ENCODE data around the gene MAMDC4. TPM values are rescaled to one million over a fixed set of nuclear protein-coding genes. Genes with fewer than 3 reads are reported as not detected.
"Not testable (repeated sequence)": the region's sequence is repeated elsewhere in the genome, so short reads cannot be mapped to it uniquely, and the experiment has no call there.

The MAMDC4 gene
- total RNA-seq, 2 donors from 2014 or later = 11.0 to 61.7 TPM

DNA sequence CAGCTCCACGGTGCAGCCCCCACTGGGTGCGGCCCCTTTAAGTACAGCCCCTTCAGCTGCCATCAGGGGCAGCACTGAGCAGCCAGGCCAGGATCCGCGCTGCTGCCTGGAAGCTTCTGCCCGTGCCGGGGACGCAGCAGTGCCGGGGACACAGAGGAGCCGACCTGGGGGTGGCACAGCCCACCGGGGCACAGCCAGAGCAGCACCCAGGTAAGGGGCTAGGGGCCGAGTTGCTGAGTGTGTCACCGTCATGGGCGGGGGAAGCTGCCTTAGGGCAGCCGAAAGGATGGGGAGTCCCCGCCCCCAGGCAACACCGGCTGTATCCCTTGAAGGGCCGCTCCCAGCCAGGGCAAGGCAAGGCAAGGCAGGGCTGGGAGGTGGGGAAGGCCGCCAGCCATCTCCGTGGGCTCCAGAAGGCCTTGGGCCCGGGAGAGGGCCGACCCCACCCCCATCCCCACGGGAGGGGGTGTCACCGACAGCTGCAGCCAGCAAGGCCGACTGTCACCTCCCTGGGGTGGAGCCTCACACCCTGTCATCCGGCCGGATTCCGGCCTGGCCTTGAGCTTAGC, 9.7 kb upstream of the MAMDC4 start, which contains the start of gene AJM1:
TSS of gene AJM1 (plus strand) at position 99 of the 569 bp plus-strand sequence. CDS start 1,937 bp downstream, outside the sequence.
- intact Hi-C loops (cut with DNase I) = loop anchor here (10.0 kb wide), 1 partner anchor 48 kb away; the partner anchor contains the start of genes CCDC183 and TMEM141
- not testable (repeated sequence) for H3K9me3 ChIP-seq, H3K36me3 ChIP-seq
- Histone ChIP-seq H3K4me1 (peaks cover 36% of the 10 kb centered on the region), H3K4me3 (peak within 1 kb of the TSS; percentile 43), H3K27ac (peak within 1 kb of the TSS; percentile 84), H3K27me3 (peaks cover 19% of the 10 kb centered on the region), H3K9ac (ENCODE audit: low read depth in 2 of 2, low read length in 2 of 2) (peak within 1 kb of the TSS; percentile 1 to 44)
- TF ChIP-seq CTCF (IDR thresholded peaks at IDR 0.05) = peak; percentile 80
- peak; percentile 77 for DNase-seq

- not testable (repeated sequence) for DNase-seq, H3K36me3 ChIP-seq, H3K27ac ChIP-seq, H3K9me3 ChIP-seq
- H3K27me3 ChIP-seq = peaks cover 19% of the 10 kb centered on the region
- H3K4me3 ChIP-seq = peak overlapping the region; percentile 43
- H3K4me1 ChIP-seq = peaks cover 36% of the 10 kb centered on the region
- H3K9ac ChIP-seq (ENCODE audit: low read depth in 2 of 2, low read length in 2 of 2) = peak overlapping the region in 1 of 2 donors; percentile 24
- intact Hi-C loops (cut with DNase I) = loop anchor here (10.0 kb wide), 1 partner anchor 48 kb away; the partner anchor contains the start of genes CCDC183 and TMEM141
Measured at GRCh38 chr9:136843159-136843800, 8.9 kb upstream of the MAMDC4 start.

- TF ChIP-seq CTCF (IDR thresholded peaks at IDR 0.05) = peak; percentile 67
- not testable (repeated sequence) for H3K9ac ChIP-seq (ENCODE audit: low read depth in 2 of 2, low read length in 2 of 2); H3K27ac ChIP-seq; H3K9me3 ChIP-seq; H3K36me3 ChIP-seq
- Histone ChIP-seq H3K4me3 (peak overlapping the region; percentile 15), H3K27me3 (peaks cover 19% of the 10 kb centered on the region), H3K4me1 (peaks cover 36% of the 10 kb centered on the region)
- intact Hi-C loops (cut with DNase I) = loop anchor here (10.0 kb wide), 1 partner anchor 49 kb away; the partner anchor contains the start of genes CCDC183 and TMEM141
- DNase-seq = peak; percentile 64
Measured at GRCh38 chr9:136843801-136844740, 8.1 kb upstream of the MAMDC4 start.

DNA sequence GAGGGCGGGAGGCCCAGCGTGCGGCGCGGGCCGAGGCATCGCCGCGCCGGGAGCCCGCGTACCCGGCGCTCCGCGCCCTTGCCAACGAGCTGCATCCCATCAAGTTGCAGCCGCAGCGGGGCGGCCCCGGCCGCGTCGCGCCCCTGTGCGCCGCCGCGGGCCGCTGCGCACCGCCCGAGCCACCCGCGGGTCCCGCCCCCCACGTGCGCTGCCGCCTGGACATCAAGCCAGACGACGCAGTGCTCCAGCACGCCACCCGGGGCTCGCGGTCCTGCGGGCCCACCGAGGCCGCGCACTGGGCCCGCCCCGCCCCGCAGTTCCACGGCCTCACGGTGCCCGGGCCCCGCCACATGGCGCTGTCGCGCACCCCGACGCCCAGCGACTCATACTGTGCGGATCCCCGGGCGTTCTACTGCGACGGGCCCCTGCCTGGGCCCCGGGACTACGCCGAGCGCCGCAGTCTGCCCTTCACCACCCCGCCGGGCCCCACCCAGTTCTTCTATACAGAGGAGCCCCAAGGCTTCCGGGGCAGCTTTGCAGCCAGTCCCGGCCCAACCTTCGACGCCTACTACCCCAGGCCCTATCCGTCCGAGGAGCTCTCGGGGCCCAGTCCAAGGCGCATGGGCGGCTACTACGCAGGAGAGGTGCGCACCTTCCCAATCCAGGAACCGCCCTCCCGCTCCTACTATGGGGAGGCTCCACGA, 7.2 kb upstream of the MAMDC4 start:
- intact Hi-C loops (cut with DNase I) = loop anchor here (10.0 kb wide), 1 partner anchor 50 kb away; the partner anchor contains the start of genes CCDC183 and TMEM141
- no peak for DNase-seq
- H3K4me1 ChIP-seq = peaks cover 36% of the 10 kb centered on the region
- peaks cover 19% of the 10 kb centered on the region for H3K27me3 ChIP-seq
- TF ChIP-seq CTCF (IDR thresholded peaks at IDR 0.05) = no peak
- H3K9ac ChIP-seq (ENCODE audit: low read depth in 2 of 2, low read length in 2 of 2) = no peak overlapping the region
- no peaks in the 10 kb centered on the region for H3K9me3 ChIP-seq
- H3K36me3 ChIP-seq = no peaks in the 10 kb centered on the region
- H3K4me3 ChIP-seq = no peak overlapping the region
- no peak overlapping the region for H3K27ac ChIP-seq

GRCh38 chr9:136845465-136846260, 6.5 kb upstream of the MAMDC4 start:
- Histone ChIP-seq H3K4me1 (peaks cover 37% of the 10 kb centered on the region), H3K36me3 (no peaks in the 10 kb centered on the region), H3K27me3 (peaks cover 19% of the 10 kb centered on the region), H3K9ac (ENCODE audit: low read depth in 2 of 2, low read length in 2 of 2) (no peak overlapping the region), H3K4me3 (no peak overlapping the region), H3K27ac (no peak overlapping the region), H3K9me3 (no peaks in the 10 kb centered on the region)
- TF ChIP-seq CTCF (IDR thresholded peaks at IDR 0.05) = no peak
- intact Hi-C loops (cut with DNase I) = loop anchor here (10.0 kb wide), 1 partner anchor 51 kb away; the partner anchor contains the start of genes CCDC183 and TMEM141
- no peak for DNase-seq
